GM12878 (cell line): ENCODE results near the gene USH2A. TPM values are rescaled to one million over a fixed set of nuclear protein-coding genes. Genes with fewer than 3 reads are reported as not detected.

Experiments used
- ATAC-seq: fragments of 200-7000 bp; cut with Tn5 transposase; 3 replicates; pipeline ENCODE4 v1.9.1; 2020; ENCODE audit warnings: mild to moderate bottlenecking, moderate library complexity
- BruUV-seq: library from RNA; stranded (reverse); fragments of 400-500 nt; replicated peaks from 2 replicates; lab custom pipeline; 2021; lab: Mats Ljungman, UMichigan
- CTCF ChIA-PET: fragments of 300-600 bp; sonication (Branson Sonifier 250); formaldehyde crosslinking; extraction: SDS; loops from one replicate; lab custom pipeline; 2021; ENCODE audit warnings: inconsistent platforms; lab: Yijun Ruan, JAX
- POLR2A ChIA-PET: fragments of 350-600 bp; formaldehyde crosslinking; extraction: SDS; loops from one replicate; lab custom pipeline; 2021; ENCODE audit warnings: inconsistent platforms; lab: Charles Lee
- RAD21 ChIA-PET: fragments of 300-600 bp; sonication (Branson Sonifier 250); formaldehyde crosslinking; loops from one replicate; lab custom pipeline; 2023; ENCODE audit warnings: antibody characterized with exemption; ENCODE audit not compliant: unreplicated experiment; lab: Charles Lee
- SMC1A ChIA-PET: fragments of 300-600 bp; sonication (Branson Sonifier 250); formaldehyde crosslinking; loops from one replicate; lab custom pipeline; 2023; ENCODE audit not compliant: unreplicated experiment, uncharacterized antibody; lab: Charles Lee
- DNase-seq: peaks from one replicate; pipeline ENCODE4 v3.0.0-alpha.2; 2011; ENCODE audit warnings: low read depth, low spot score
- FAIRE-seq: peaks from 3 replicates; lab custom pipeline; 2011; peaks lifted over from hg19 to GRCh38; lab: Jason Lieb, UNC
- H2AFZ ChIP-seq: 2 replicates; pipeline ENCODE4 v1.6.0; 2011; ENCODE audit warnings: low read depth, low read length, control low read depth; ENCODE audit not compliant: control insufficient read depth
- H3K27ac ChIP-seq: 2 replicates; pipeline ENCODE4 v1.5.1; 2011; ENCODE audit warnings: control low read depth; ENCODE audit not compliant: control insufficient read depth, insufficient read depth
- H3K27me3 ChIP-seq, 2 experiments: replicated peaks in 1 of 2; 2 replicates each; pipeline versions ENCODE4 v1.6.0 to v1.6.1; 2011; ENCODE audit warnings: low read length in 1 of 2; ENCODE audit not compliant: control insufficient read depth in 2 of 2, insufficient read depth in 2 of 2
- H3K36me3 ChIP-seq, 2 experiments: 2 replicates each; pipeline ENCODE4 v1.5.1; 2011; ENCODE audit warnings: low read length in 1 of 2; ENCODE audit not compliant: control insufficient read depth in 2 of 2, insufficient read depth in 2 of 2
- H3K4me1 ChIP-seq: 2 replicates; pipeline ENCODE4 v1.6.1; 2011; ENCODE audit warnings: mild to moderate bottlenecking, low read length, moderate library complexity, mixed read lengths; ENCODE audit not compliant: control insufficient read depth, insufficient read depth
- H3K4me2 ChIP-seq: 2 replicates; pipeline ENCODE4 v1.6.0; 2011; ENCODE audit warnings: control low read depth; ENCODE audit not compliant: control insufficient read depth, insufficient read depth
- H3K4me3 ChIP-seq: fragments of 200-600 bp; sonication (generic); 2 replicates; pipeline ENCODE4 v1.5.1; 2016
- H3K79me2 ChIP-seq: 2 replicates; pipeline ENCODE4 v1.6.0; 2011; ENCODE audit warnings: low read length; ENCODE audit not compliant: control insufficient read depth, insufficient read depth
- H3K9ac ChIP-seq: 2 replicates; pipeline ENCODE4 v1.8.0; 2011; ENCODE audit warnings: low read length, control low read depth, mixed read lengths; ENCODE audit not compliant: control insufficient read depth, insufficient read depth
- H3K9me3 ChIP-seq: replicated peaks from 3 replicates; pipeline ENCODE4 v1.5.1; 2011; ENCODE audit warnings: mild to moderate bottlenecking, low read length; ENCODE audit not compliant: control insufficient read depth, insufficient read depth
- H4K20me1 ChIP-seq: 2 replicates; pipeline ENCODE4 v1.6.0; 2011; ENCODE audit not compliant: control insufficient read depth, insufficient read depth
- ASH2L ChIP-seq: fragments of 300-600, 200-600 bp; sonication (generic); IDR thresholded peaks from 2 replicates; pipeline ENCODE4 v1.6.1; 2017; ENCODE audit warnings: low read depth, mild to moderate bottlenecking, borderline replicate concordance
- BRCA1 ChIP-seq: IDR thresholded peaks from 2 replicates; pipeline ENCODE4 v1.6.1; 2011; ENCODE audit warnings: low read depth, low read length, improper control_type of control experiment
- CHD2 ChIP-seq: IDR thresholded peaks from 2 replicates; pipeline ENCODE4 v1.6.1; 2011; ENCODE audit warnings: low read depth, low read length, improper control_type of control experiment, borderline replicate concordance
- DPF2 ChIP-seq: fragments of 450-650 bp; IDR thresholded peaks from 2 replicates; pipeline ENCODE4 v1.6.1; 2017; ENCODE audit warnings: mild to moderate bottlenecking
- E4F1 ChIP-seq: fragments of 450-650 bp; IDR thresholded peaks from 2 replicates; pipeline ENCODE4 v1.6.1; 2018; ENCODE audit warnings: borderline replicate concordance, mild to moderate bottlenecking; ENCODE audit not compliant: partially characterized antibody
- EP300 ChIP-seq, 2 experiments: fragments of 150-350 bp in 1 of 2; IDR thresholded peaks; 2 replicates each; pipeline ENCODE4 v1.6.1; 2011 to 2012; ENCODE audit warnings: low read depth in 2 of 2, low read length in 2 of 2, borderline replicate concordance in 1 of 2, improper control_type of control experiment in 1 of 2, inconsistent platforms in 1 of 2; ENCODE audit not compliant: control insufficient read depth in 1 of 2
- FOXM1 ChIP-seq: IDR thresholded peaks from 2 replicates; pipeline ENCODE4 v1.6.1; 2012; ENCODE audit warnings: low read depth, mild to moderate bottlenecking, inconsistent platforms, low read length, moderate library complexity
- IKZF1 ChIP-seq: fragments of 450-650 bp; conservative IDR thresholded peaks from 2 replicates; pipeline ENCODE4 v1.6.1; 2017; ENCODE audit warnings: antibody characterized with exemption, mild to moderate bottlenecking
- KDM1A ChIP-seq: fragments of 200-600 bp; sonication (generic); IDR thresholded peaks from 2 replicates; pipeline ENCODE4 v1.6.1; 2016; ENCODE audit warnings: borderline replicate concordance
- LARP7 ChIP-seq: fragments of 450-650 bp; IDR thresholded peaks from 2 replicates; pipeline ENCODE4 v1.6.1; 2017; ENCODE audit warnings: mild to moderate bottlenecking
- POU2F2 ChIP-seq: IDR thresholded peaks from 3 replicates; pipeline ENCODE4 v1.6.1; 2011; ENCODE audit warnings: low read depth, mild to moderate bottlenecking, low read length, borderline replicate concordance
- SMAD5 ChIP-seq: IDR thresholded peaks from 2 replicates; pipeline ENCODE4 v1.6.1; 2016; ENCODE audit warnings: antibody characterized with exemption, low read depth
- SMARCA5 ChIP-seq: fragments of 450-650 bp; IDR thresholded peaks from 2 replicates; pipeline ENCODE4 v1.6.1; 2017; ENCODE audit warnings: mild to moderate bottlenecking
- SRF ChIP-seq, 2 experiments: IDR thresholded peaks; 2 replicates each; pipeline ENCODE4 v1.6.1; 2011; ENCODE audit warnings: low read depth in 2 of 2, low read length in 2 of 2, mild to moderate bottlenecking in 1 of 2, moderate library complexity in 1 of 2
- TAF1 ChIP-seq: IDR thresholded peaks from 2 replicates; pipeline ENCODE4 v1.6.1; 2011; ENCODE audit warnings: mild to moderate bottlenecking, low read depth, low read length, borderline replicate concordance
- ZBTB33 ChIP-seq: fragments of 450-650 bp; IDR thresholded peaks from 2 replicates; pipeline ENCODE4 v1.6.1; 2017; ENCODE audit warnings: mild to moderate bottlenecking
- ZNF592 ChIP-seq: fragments of 450-650 bp; IDR thresholded peaks from 2 replicates; pipeline ENCODE4 v1.6.1; 2017; ENCODE audit warnings: mild to moderate bottlenecking, moderate library complexity
- ZNF622 ChIP-seq: fragments of 450-650 bp; IDR thresholded peaks from 2 replicates; pipeline ENCODE4 v1.6.1; 2017; ENCODE audit warnings: mild to moderate bottlenecking, inconsistent platforms
- in situ Hi-C: fragments of 300-500 bp; cut with MboI; formaldehyde crosslinking; loops from 9 replicates; pipeline ENCODE4 v1.14.3; 2018; ENCODE audit warnings: mixed read lengths
- intact Hi-C: fragments of 100-400 bp; cut with micrococcal nuclease; formaldehyde crosslinking; loops from one replicate; pipeline ENCODE4 v1.14.2; 2022; ENCODE audit not compliant: unreplicated experiment
- polyA plus RNA-seq, 11 experiments: library from polyadenylated mRNA; depleted of rRNA in 4 of 11; unstranded in 6 of 11; stranded (reverse) in 5 of 11; fragments of >200 nt; fragmentation: Nextera tagmentation in 4 of 11; fragmentation: Illumina TruSeq in 1 of 11; extraction: Ambion mirVana in 4 of 11; extraction: Trizol in 1 of 11; gene quantifications; 1 replicate in 1 of 11; 2 replicates in 10 of 11; pipeline versions ENCODE4 v1.2.1 to v1.2.3, GENCODE V29; 2011 to 2016; ENCODE audit warnings: inconsistent platforms in 2 of 11, missing spikeins in 2 of 11, low read depth in 1 of 11
- total RNA-seq, 4 experiments: library from RNA; depleted of rRNA in 3 of 4; stranded (reverse); fragments of >200 nt in 3 of 4; fragmentation: Illumina TruSeq in 1 of 4; extraction: Trizol in 1 of 4; gene quantifications; 2 replicates each; pipeline versions ENCODE4 v1.2.1 to v1.2.3, GENCODE V29; 2013 to 2021

USH2A gene
- total and polyA plus RNA-seq, 10 of the 15 experiments (the other 5 are each of a cell fraction or from before 2014, with no cell fraction given): under 0.01 to 0.20 (median 0.01) TPM; not detected in 2

- FAIRE-seq (no peak), ATAC-seq (no peak), DNase-seq (no peak)
- Histone ChIP-seq H3K36me3 (no peaks in the 10 kb centered on the region), H3K9me3 (no peaks in the 10 kb centered on the region), H3K9ac (no peak overlapping the region), H3K27ac (no peak overlapping the region), H3K4me2 (no peak overlapping the region), H3K79me2 (no peaks in the 10 kb centered on the region), H4K20me1 (no peaks in the 10 kb centered on the region), H2AFZ (no peak overlapping the region), H3K4me1 (no peaks in the 10 kb centered on the region), H3K4me3 (no peak overlapping the region), H3K27me3 (no peaks in the 10 kb centered on the region)
- ChIA-PET POLR2A (no interaction called here), SMC1A (interaction anchor here (1.4 kb wide), 1 partner anchor 16 kb away, joined by 3 read pairs; no protein-coding TSS in a partner anchor), RAD21 (no interaction called here), CTCF (no interaction called here)
- in situ Hi-C loops (no loop called here), intact Hi-C loops (no loop called here)
- no TSS peak for BruUV-seq
- TF ChIP-seq IKZF1 (no peak), POU2F2 (no peak), EP300 (IDR thresholded peaks at IDR 0.05; ENCODE audit: borderline replicate concordance in 1 of 2, control insufficient read depth in 1 of 2, low read depth in 2 of 2, low read length in 2 of 2) (no peak), SMAD5 (no peak), TAF1 (no peak), E4F1 (no peak), ASH2L (no peak), SRF (IDR thresholded peaks at IDR 0.05; ENCODE audit: low read depth in 2 of 2, low read length in 2 of 2) (no peak), ZBTB33 (no peak), DPF2 (no peak), CHD2 (no peak), ZNF622 (no peak), KDM1A (no peak), BRCA1 (no peak), LARP7 (no peak), ZNF592 (no peak), SMARCA5 (no peak), FOXM1 (no peak)
Measured at GRCh38 chr1:216366979-216367378, 56.3 kb downstream of the USH2A start.
